HUDEP-2 (cell line): ENCODE data around the gene FAM120B.
A peak's percentile ranks its signal among the peaks of the same experiment; 100 is the strongest.
"Not testable (repeated sequence)": the region's sequence is repeated elsewhere in the genome, so short reads cannot be mapped to it uniquely, and the experiment has no call there.

ENCODE experiments used
- DNase-seq, 76 experiments: peaks; one replicate each; lab custom pipeline; 2025; ENCODE audit not compliant: unreplicated experiment in 76 of 76; lab: John Stamatoyannopoulos, UW

The FAM120B gene

GRCh38 chr6:170306324-170307079 lies at the start of gene FAM120B:
TSS of gene FAM120B (plus strand) at chr6:170306758. CDS start at chr6:170317391, 10,633 bp downstream.
- peak in 75 of 76 experiments; percentile 48 to 99 (median 96) for DNase-seq

GRCh38 chr6:170257376-170257775 lies 49.2 kb upstream of the FAM120B start:
- no peak for DNase-seq

- no peak for DNase-seq
These were observed 48.2 kb upstream of the FAM120B start for GRCh38 chr6:170258407-170258806.

GRCh38 chr6:170259278-170259677 lies 47.3 kb upstream of the FAM120B start:
- no peak for DNase-seq

- no peak for DNase-seq
These were observed 45.9 kb upstream of the FAM120B start for GRCh38 chr6:170260686-170261085.

- no peak for DNase-seq
These were observed 44.7 kb upstream of the FAM120B start for GRCh38 chr6:170261643-170262488.

GRCh38 chr6:170262489-170263088 lies 44.0 kb upstream of the FAM120B start:
- DNase-seq = no peak

GRCh38 chr6:170263410-170263809 lies 43.1 kb upstream of the FAM120B start:
- no peak for DNase-seq

- DNase-seq = no peak
These were observed 42.5 kb upstream of the FAM120B start for GRCh38 chr6:170264086-170264485.

- DNase-seq = not testable (repeated sequence)
These were observed 41.9 kb upstream of the FAM120B start for GRCh38 chr6:170264644-170265043.

GRCh38 chr6:170265655-170266054 lies 40.9 kb upstream of the FAM120B start:
- no peak for DNase-seq

- no peak for DNase-seq
These were observed 40.3 kb upstream of the FAM120B start for GRCh38 chr6:170266061-170266825.

- DNase-seq = no peak
These were observed 38.9 kb upstream of the FAM120B start for GRCh38 chr6:170267688-170268087.

GRCh38 chr6:170268216-170269129 lies 38.1 kb upstream of the FAM120B start:
- DNase-seq = no peak

- DNase-seq = no peak
These were observed 37.3 kb upstream of the FAM120B start for GRCh38 chr6:170269151-170269845.

- no peak for DNase-seq
These were observed 36.6 kb upstream of the FAM120B start for GRCh38 chr6:170269846-170270541.

- no peak for DNase-seq
These were observed 35.5 kb upstream of the FAM120B start for GRCh38 chr6:170270984-170271593.

GRCh38 chr6:170271771-170272314 lies 34.7 kb upstream of the FAM120B start:
- DNase-seq = no peak
